Measurements from ENCODE around the gene SCYL3.
"Not testable (repeated sequence)": the region's sequence is repeated elsewhere in the genome, so short reads cannot be mapped to it uniquely, and the experiment has no call there.

Gene SCYL3

GRCh38 chr1:169814265-169814664 is 79.4 kb downstream of the SCYL3 start:
- no peak for DNase-seq (ENCODE audit: low spot score)

GRCh38 chr1:169812131-169812530 is 81.6 kb downstream of the SCYL3 start:
- no peak for DNase-seq (ENCODE audit: low spot score)

- DNase-seq (ENCODE audit: low spot score): not testable (repeated sequence)
Observed at GRCh38 chr1:169811418-169812035, 82.2 kb downstream of the SCYL3 start.

- DNase-seq (ENCODE audit: low spot score): peak; percentile 65
Observed at GRCh38 chr1:169809370-169810095, 84.2 kb downstream of the SCYL3 start.

- DNase-seq (ENCODE audit: low spot score): no peak
Observed at GRCh38 chr1:169804941-169805340, 88.8 kb downstream of the SCYL3 start.

GRCh38 chr1:169802888-169803287 is 90.8 kb downstream of the SCYL3 start:
- DNase-seq (ENCODE audit: low spot score): no peak

Data from CD4-positive, alpha-beta T cell treated with Interleukin-2 at 100 ng/mL for 4 hours (primary cell).